Endometrial microvascular endothelial cells (primary cell): ENCODE results near the gene CBLN1. TPM values are rescaled to one million over a fixed set of nuclear protein-coding genes. Genes with fewer than 3 reads are reported as not detected.

ENCODE experiments used
- in situ Hi-C: cut with HindIII; loops from 2 replicates; pipeline ENCODE4 v1.10.0; 2017; ENCODE audit warnings: low sequenced_read_pairs, low pct_unique_long_range_greater_than_20kb; ENCODE audit errors: inconsistent ontology term
- total RNA-seq: library from RNA; depleted of rRNA; stranded (reverse); fragments of >200 nt; gene quantifications from one replicate; pipeline ENCODE4 v1.2.3, GENCODE V29; 2015; ENCODE audit errors: inconsistent ontology term

Gene CBLN1
- total RNA-seq, result not detected

DNA sequence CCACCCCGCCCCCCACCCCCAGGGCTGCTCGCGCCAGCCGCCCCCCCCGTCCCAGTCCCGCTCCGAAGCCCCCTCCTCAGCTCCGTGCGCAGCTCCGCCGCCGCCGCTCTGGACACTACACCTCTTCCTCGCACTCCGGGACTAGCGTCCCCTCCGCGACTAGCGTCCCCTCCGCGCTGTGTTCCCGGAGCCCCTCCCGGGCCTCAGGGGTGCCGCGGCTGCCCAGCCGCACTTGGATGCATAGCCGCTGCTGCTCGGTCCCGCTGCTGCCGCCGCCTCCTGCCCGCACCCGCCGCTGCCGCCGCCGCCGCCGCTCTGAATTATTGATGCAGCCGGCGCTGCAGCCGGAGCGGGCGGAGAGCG lies at the start of gene CBLN1:
Gene CBLN1, minus strand, starts transcription at position 359 of the 363 bp plus-strand sequence. CDS start 373 bp downstream, outside the sequence.
- in situ Hi-C loops, result no loop called here

DNA sequence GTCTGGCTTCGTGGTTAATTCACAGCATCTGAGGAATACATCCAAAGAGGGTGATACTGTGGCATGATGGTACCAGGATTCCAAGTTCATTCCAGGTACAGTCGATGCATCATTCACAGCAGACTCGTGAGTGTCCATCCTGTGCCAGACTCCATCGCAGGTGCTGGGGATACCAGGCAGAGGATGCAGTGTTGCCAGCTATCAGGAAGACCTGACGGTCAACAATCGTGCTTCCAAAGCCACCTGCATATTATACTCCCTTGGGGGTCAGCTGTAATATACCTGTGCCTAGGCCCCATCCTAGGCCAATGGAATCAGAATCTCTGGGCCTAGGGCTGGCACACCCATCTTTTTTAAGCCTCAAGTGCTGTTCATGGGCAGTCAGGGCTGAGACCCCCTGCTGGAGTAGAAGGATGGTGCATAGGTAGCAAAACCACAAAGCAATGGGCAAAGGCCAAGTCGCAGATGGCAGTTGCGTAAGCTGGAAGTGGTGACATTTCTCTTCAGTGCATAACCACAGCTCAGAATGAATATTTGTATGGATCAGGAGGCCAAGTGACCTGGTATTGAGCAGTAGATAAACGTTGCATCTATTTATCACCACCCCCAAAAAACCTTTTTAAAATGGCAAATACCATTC lies 49.0 kb upstream of the CBLN1 start:
- in situ Hi-C loops, result no loop called here

DNA sequence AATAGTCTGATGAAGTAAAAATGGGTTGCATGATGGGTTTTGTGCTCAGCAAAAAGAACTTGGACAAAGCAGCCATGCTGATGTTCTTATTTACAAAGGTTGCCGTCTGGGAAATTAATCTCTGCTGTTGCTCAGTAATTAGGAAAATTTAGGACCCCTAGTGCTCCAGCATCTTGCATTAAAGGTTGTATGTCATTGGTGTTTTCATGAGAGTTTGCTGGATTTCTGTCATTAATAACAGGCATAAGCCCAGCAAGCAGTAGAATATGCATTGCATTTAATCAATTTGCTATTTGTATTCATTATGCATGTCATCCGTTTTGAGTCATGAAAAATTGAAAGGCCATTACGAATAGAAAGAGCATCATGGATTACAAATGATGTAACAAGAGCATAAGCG lies 46.7 kb upstream of the CBLN1 start:
- in situ Hi-C loops, result no loop called here

DNA sequence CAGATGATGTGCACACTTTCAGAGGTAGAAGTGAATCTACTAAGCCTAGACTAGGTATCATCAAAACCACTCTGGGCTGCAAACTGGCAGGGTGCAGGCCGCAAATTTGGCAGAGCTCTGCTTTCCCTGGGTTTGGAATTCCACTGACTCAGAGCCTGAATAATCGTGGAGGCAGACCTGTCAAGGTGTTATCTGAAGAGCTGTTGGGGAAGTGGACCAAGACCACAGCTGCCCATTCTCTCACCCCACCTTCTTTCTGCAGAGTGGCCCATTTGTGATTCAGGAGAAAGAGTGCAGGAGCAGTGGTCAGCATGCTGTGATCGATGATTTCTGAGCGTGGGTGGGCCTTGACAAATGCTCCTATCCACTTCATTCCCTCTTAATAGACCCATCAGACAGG lies 45.8 kb upstream of the CBLN1 start:
- in situ Hi-C loops, result no loop called here

DNA sequence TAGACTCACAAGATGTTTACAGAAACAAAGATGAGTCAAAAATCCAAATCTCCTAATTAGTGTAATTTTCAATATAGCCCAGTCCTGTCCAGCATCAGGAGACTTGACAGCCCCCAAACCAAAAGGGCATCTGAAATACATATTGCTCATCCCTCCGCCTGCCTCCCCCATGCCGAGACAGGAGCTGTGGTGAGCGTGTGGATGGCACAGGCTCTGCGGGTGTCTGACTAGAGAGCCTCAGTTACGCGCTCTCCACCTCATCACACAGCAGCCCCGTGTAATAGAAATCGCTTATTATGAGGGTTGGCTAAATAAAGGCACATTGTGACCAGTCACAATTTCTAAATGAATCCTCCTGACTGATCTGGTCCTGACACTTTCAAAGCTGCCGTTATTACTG lies 43.1 kb upstream of the CBLN1 start:
- in situ Hi-C loops, result no loop called here

DNA sequence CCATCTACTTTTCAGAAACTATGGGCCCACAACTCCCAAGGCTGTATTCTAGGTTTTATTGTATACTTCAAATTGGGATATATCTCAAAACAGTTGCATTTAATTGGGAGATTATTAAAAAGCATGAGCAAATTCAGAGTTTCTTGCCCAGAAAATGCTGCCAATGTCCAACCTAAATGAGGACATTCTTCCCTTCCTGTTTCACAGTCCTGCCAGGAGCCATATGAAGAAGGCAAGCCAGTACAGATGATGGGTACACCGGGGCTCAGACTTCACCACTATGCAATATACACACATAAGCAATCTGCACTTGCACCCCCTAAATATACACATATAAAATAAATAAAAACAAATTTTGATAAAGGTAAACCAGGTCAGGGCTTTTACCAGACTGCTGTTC lies 34.0 kb upstream of the CBLN1 start:
- in situ Hi-C loops, result no loop called here

DNA sequence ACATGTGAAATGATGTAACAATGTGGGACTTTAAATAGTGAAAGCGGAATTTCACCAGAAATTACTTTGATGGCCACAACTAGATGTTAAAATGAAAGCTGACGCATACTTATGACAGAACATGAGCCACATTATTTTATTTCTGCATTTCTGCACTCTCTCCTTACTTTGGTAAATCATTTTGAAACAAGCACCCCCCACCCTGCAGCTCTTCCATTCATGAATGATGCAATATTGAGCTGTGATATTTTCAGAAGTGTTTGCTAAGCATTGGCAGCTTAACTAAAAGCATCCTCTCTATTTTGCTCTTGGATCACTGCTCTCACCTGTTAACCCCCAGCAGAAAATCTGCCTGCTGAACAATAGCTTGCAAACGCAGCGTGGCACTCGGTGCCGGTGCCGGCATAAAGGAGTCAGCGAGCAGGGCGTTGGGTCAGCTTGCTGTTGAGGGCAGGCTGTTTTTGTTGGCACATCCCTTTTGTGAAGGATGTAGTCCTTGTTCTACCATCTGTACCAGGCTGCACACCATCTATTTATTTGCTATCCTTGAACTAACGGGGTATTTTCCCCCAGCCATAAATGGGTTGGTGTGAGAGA lies 30.8 kb upstream of the CBLN1 start:
- in situ Hi-C loops, result no loop called here

DNA sequence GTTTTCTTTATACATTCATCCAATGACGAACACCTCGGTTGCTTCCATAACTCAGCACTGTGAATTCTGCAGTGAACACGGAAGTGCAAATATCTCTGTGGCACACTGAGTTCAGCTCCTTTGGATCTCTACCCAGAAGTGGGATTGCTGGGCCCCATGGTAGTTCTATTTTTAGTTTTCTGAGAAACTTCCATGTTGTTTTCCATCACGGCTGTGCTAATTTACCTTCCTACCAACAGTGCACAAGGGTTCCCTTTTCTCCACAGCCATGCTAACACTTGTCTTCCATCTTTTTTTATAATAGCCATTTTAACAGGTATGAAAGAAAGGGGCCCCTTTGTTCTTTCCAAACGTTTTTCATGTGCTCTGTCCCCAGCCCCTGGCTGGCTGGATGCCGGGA lies 30.2 kb upstream of the CBLN1 start:
- in situ Hi-C loops, result no loop called here

DNA sequence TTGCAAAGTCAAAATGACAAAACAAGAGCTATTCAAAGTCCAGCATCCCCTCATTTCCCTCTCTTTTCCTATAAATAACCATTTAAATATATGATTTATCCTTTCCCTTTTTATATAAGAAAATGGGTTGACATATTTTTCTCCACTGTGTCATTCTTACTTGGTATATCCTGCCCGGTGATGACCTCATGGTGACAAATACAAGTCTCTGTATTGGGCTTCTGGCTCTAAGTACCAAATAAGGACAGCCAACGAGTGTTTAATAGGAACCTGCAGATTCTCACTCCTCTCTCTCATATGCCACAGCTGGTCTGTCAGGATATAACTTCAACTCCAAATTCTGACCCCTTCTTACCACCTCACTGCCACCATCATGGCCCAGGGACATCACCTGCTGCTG lies 25.5 kb upstream of the CBLN1 start:
- in situ Hi-C loops, result no loop called here

DNA sequence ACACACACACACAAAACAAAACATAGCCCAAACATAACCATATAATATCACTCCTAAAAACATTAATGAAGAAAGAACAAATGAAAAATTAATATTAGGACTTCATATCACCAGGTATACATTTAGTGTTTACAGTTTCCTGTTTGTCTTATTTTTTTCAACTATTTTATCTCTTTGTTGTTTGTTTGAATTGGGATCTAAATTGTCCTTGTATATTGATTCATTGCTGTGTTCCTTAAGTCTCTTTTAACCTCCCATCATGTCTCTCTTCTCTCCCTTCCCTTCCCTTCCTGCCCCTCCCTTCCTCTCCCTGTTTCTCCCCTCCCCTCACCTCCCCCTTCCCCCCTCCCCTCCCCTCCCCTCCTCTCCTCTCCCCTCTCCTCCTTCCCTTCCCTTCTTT lies 23.8 kb upstream of the CBLN1 start:
- in situ Hi-C loops, result no loop called here

DNA sequence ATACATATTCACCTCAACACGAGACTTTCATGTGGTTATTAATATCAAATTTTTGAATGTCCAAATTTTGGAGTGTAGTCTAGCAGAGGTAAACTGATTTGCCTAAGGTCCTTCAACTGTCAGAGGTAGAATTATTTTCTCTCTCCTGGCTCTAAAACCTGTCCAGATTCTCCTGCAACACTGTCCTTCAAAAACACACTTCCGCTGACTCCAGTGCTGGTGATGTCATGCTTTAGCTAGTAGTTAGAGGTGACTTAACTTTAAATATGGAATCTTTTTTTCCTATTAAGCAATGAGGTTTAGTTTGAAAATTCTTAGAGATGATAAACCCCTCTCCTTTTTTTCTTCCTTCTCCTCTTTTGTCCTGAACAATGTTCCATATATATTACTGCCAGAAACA lies 10.8 kb upstream of the CBLN1 start:
- in situ Hi-C loops, result no loop called here

DNA sequence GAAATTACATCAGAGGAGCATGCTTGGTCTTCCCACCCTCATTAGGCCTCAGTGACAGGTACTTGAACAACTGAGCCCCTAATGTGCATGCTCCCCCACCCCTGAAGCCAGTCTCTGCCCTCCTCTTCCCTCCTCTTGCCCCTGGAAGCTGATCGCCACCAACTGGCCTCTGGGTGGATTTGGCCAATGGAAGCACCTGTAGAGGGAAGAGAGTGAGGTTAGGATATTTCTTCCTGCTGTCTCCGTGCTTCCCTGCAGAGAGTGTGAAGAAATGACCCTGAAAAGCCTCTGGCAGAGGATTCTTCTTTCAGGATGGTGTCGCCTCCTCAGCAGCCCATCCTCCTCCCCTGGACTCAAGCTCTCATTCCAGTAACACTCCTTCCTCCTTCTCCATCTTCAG lies 5.9 kb upstream of the CBLN1 start:
- in situ Hi-C loops, result no loop called here

DNA sequence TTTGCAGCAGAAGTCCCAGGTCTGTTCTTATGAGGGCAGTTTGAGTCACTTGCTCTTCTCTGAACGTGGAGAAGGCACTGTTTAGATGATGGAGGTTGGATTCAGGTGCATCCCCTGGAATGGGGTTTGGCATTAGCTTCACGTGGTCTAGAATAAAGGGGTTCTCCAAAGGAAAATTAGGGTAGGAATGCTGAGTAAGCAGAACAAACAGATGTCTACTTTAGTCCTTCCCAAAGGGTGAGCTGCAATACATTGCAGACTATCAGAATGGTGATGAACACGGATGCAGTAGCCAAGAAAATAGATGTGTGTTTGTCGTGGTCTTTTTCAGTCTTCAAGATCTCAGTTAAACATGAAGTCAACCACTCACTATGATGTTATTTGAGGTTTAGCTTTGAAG lies 3.3 kb upstream of the CBLN1 start:
- in situ Hi-C loops, result no loop called here

DNA sequence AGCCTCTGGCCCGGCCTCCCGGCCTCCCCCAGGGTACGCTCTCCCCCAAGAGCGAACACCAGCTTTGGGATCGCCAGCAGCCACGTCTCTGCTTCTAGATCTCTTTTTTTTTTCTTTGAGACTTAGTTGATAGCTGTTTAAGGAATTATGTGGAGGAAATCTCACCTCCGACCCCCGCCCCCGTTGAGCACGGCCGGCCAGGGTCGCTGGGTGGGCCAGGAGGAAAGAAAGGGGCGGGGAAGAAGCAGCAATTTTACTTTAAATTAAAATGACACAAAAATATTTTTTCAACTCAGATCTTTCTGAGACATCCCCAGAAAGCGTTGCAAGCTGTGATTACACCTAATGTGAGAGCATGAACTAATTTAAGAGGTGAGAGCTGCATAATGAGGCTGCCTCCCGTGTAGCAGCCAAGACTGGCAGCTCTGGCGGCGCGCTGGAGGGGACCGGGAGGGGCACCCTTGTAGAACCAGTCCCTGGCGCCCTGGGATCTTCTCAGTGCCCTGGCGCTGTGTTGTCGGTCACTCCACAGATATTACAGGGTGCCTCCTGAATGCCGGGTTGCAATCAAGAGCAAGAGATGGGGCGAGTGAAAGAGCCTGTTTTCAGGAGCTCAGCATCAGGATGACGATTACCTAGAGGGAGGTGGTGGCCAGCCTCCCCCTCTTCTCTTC lies 1.9 kb upstream of the CBLN1 start:
- in situ Hi-C loops, result no loop called here

DNA sequence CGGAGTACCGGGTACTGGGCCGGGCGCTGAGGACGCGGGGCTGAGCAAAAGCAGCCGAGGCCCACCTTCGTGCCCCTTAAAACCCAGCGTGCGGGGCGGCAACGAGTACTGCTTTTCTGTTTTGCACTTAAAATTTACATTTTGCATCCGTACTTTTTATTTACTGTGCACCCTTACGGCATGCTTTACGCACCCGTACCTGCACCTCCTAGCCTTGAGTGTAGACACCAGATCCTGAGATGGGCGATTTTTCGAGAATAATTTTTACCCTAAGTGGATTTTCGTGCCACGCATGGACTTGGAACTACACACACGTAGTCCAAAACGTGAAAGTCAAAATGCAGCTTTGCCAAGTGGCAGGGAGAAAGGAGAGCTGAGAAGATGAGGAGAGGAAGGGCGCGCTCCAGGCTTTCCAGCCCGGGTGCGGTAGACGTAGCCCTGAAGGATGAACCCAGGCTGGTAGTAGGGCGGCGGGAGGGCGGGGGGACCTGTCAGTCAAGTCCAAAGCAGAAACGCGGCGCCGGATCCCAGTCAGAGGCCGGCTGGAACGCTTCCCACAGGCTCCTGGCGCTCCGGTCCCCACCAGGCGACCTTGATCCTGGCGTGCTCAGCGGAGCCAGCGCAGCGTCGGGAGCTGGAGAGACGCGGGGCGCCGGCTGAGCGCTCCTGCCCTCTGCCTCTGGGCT lies 1.2 kb upstream of the CBLN1 start:
- in situ Hi-C loops, result no loop called here

DNA sequence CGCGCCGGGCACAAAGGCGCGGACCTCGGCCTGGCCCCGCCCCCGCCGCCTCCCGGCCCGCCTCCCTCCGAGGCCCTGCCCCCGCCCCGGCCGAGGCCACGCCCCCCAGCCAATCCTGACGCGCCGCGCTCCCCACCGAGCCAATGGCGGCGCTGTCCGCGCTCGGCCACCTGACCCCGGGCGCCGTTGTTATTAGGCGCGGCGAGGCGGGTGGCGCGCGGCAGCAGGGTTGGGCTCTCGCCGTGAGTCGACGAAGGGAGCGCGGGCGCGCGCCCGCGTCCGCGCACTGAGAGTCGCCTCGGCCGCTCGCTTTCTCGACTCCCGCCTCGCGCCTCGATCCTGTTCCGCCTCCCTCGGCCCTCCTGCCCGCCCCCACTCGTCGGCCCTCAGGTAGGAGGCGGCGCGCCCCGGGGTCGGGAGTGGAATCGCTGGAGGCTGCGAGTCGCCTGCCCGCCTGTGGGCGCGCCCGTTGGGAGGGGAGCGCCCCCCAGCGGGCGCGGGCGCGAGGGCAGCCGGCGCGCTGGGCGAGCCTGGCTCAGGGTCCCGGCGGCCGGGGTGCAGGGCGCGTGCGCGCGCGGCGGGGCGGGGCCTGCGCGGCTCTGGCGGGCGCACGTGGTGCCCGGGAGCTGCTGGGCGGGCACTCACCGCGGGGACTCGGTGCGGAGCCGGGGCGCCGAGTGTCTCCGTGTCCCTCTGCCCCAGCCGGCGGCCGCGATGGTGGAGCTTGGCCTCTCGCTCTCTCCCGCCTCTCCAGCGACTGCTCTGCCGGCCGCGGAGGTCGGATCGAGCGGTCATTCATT lies 405 bp upstream of the CBLN1 start:
- in situ Hi-C loops, result no loop called here

DNA sequence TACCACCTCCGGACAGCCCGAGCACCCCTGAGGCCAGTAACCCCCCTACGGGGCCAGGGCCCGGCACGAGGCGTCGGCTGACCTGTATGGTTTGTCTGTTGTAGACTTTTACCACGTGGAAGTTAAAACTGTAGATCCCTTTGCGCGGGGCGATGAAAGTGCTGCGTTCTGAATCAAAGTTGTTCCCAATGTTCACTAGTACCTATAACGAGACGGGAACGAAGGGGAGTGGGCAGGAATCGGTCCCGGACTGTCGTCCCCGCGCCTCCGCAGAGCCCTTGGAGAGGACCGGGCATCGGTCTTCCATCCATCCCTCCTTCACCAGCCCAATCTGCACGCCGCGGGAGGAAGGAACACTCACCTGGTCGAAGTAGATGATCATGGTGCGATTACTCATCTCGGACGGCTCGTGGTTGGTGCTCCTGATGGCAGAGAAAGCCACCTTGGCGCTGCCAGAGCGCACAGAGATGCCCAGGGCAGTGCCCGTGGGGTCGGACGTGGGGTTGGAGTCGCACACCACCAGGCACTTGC lies 732 bp downstream of the CBLN1 start:
- in situ Hi-C loops, result no loop called here

DNA sequence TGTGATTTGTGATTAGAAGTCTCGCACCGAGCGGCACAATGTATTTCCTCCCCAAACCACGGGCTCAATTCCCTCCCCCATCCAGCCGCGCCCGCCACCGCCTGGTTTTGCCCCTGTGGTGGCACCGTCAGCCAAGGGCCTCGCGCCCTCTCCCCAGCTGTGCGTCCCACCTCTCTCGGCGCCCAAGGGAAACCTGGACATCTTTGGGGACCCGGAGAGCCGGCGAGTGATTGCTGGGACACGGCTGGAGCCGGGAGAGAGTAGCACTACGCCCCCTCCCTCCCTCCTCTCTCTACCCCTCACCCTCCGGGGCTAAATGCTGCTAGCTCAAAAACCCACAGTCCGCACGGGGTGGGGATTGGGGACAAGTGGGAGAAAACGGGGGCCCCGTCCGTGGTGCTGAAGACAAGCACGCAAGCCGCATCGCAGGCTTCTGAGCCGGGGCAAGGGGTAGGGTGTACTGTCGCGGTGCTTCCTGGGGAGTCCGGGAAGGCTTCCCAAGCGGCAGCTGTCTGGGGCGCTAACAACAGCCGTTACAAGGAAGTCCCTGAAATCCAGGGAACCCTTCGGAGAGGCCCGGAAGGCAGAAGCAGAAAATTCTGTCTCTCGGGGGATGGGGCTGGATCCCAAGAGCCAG lies 1.4 kb downstream of the CBLN1 start:
- in situ Hi-C loops, result no loop called here
